IPS-15b (cell line): ENCODE results near the gene TGDS.
A peak's percentile ranks its signal among the peaks of the same experiment; 100 is the strongest.

Experiments used
- H3K27me3 ChIP-seq: one replicate; pipeline ENCODE4 v1.6.1; 2013; ENCODE audit warnings: low read length; ENCODE audit not compliant: control insufficient read depth, insufficient read depth
- H3K36me3 ChIP-seq: one replicate; pipeline ENCODE4 v1.6.1; 2013; ENCODE audit warnings: low read length; ENCODE audit not compliant: control insufficient read depth, insufficient read depth
- H3K4me1 ChIP-seq: one replicate; pipeline ENCODE4 v1.6.1; 2013; ENCODE audit warnings: mild to moderate bottlenecking, low read length; ENCODE audit not compliant: control insufficient read depth, insufficient read depth
- H3K4me3 ChIP-seq: one replicate; pipeline ENCODE4 v1.5.1; 2013; ENCODE audit warnings: low read depth, low read length
- H3K9ac ChIP-seq: one replicate; pipeline ENCODE4 v1.6.1; 2013; ENCODE audit warnings: low read depth, mild to moderate bottlenecking, low read length
- H3K9me3 ChIP-seq: one replicate; pipeline ENCODE4 v1.6.1; 2013; ENCODE audit warnings: mild to moderate bottlenecking, low read length; ENCODE audit not compliant: control insufficient read depth, insufficient read depth

TGDS gene

DNA sequence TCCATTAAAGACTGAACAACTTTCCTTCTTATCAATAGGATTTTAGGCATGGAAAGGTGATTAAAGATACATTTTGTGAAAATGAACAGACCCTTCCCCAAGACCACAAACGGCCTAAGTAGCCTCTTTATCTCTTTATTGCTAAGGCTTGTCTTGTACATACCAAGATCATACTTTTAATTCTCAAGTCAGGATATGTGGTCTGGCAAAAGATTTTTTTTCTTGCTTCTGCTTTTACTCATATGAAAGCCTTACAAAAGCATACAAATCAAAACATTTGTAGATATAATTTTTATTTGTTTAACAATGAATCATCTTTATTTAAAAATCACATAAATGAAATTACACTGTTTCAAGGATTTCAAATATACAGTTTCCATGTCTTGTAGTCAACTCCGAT lies 35.8 kb downstream of the TGDS start:
- no peaks in the 10 kb centered on the region for H3K36me3 ChIP-seq
- no peaks in the 10 kb centered on the region for H3K4me1 ChIP-seq
- H3K9me3 ChIP-seq = no peaks in the 10 kb centered on the region
- no peak overlapping the region for H3K9ac ChIP-seq
- no peaks in the 10 kb centered on the region for H3K27me3 ChIP-seq
- no peak overlapping the region for H3K4me3 ChIP-seq

DNA sequence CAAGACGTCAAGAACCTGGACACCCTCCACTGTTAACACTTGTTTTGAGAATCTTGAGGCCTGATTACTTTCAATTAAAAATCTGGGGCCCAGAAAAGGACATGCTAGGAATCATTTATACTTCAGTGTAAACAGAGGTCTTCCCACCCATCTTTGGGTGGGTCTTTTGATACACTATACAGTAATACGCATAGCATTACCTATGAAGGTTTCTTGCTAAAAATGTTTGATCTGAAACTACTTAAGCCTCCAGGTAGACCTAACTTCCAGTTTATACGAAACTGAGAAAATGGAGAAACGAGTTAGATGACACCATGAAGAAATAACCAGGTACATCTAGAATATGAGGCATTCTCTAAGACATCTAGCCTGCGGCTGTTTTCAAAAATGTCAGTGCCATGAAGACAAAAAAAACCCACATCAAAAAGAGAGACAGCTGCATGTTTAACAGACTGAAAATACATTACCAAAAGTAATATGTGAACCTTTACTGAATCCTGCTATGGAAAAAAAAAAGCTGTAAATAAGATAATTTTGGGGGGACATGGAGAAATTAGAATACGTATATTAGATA lies 36.6 kb downstream of the TGDS start:
- H3K36me3 ChIP-seq = no peaks in the 10 kb centered on the region
- H3K9me3 ChIP-seq = no peaks in the 10 kb centered on the region
- H3K4me3 ChIP-seq = no peak overlapping the region
- no peaks in the 10 kb centered on the region for H3K4me1 ChIP-seq
- H3K27me3 ChIP-seq = no peaks in the 10 kb centered on the region
- no peak overlapping the region for H3K9ac ChIP-seq

DNA sequence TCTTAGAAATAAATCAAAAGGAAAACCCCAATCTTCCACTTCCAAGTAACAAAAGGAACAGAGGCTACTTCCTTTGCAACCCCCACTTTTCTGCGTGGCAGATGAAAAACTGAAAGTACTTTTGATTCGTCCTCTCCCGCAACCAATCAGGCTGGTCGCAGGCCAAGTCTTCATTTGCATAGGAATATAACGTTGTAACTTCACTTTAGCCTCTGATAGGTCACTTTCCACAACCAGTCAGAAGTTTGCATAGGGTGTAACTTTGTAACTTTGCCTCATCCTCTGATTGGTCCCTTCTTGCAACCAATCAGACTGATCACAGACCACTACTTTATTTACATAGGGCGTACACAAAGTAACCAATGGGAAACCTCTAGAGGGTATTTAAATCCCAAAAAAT lies 37.2 kb downstream of the TGDS start:
- H3K36me3 ChIP-seq = no peaks in the 10 kb centered on the region
- no peaks in the 10 kb centered on the region for H3K4me1 ChIP-seq
- no peak overlapping the region for H3K9ac ChIP-seq
- no peaks in the 10 kb centered on the region for H3K9me3 ChIP-seq
- no peaks in the 10 kb centered on the region for H3K27me3 ChIP-seq
- H3K4me3 ChIP-seq = no peak overlapping the region

DNA sequence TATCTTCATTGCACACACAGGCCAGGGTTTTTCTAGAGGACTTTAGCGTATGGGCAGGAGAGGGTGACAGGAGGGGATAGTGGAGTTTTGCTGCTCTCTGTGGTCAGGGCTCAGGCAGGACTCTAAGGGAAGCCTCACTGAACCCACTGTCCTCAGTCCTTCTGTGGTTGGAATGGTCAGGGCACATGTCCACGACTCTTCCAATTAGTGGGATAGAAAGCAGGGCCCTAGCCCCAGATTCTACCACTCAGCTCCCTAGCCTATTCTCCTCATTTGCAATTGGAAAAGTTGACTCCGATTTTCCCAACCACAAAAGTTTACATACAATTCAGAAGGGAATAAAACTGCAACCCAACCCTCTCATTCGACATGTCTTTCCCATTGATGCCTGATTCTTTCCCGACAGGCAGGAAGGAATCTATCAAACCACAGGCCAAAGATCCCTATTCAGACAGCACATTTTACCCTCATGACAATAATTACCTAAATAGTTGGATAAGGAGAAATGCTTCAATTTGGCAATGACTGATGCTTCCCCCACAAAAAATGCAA lies 38.2 kb downstream of the TGDS start:
- no peak overlapping the region for H3K4me3 ChIP-seq
- H3K9ac ChIP-seq = no peak overlapping the region
- no peaks in the 10 kb centered on the region for H3K9me3 ChIP-seq
- H3K4me1 ChIP-seq = no peaks in the 10 kb centered on the region
- H3K36me3 ChIP-seq = no peaks in the 10 kb centered on the region
- H3K27me3 ChIP-seq = no peaks in the 10 kb centered on the region

DNA sequence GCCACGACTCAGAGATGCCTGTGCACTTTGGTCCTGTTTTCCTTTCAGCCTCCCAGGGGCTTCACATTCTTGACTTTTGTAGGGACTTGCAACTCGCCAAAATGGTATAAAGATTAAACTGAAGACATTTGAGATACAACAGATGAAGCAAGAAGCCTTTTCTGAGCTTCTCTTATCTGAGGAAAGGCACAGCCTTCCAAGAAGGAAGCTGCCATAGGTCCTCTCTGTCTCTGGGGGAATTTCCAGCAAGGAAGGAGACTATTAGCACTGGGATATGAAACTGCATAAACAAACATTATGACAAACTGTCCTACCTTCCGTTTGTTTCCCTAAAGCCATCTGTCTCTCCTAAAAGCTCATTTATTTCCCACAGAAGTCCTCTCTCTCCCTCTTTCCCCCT lies 39.3 kb downstream of the TGDS start:
- no peaks in the 10 kb centered on the region for H3K4me1 ChIP-seq
- no peak overlapping the region for H3K9ac ChIP-seq
- H3K27me3 ChIP-seq = no peaks in the 10 kb centered on the region
- no peaks in the 10 kb centered on the region for H3K9me3 ChIP-seq
- H3K36me3 ChIP-seq = no peaks in the 10 kb centered on the region
- H3K4me3 ChIP-seq = no peak overlapping the region

DNA sequence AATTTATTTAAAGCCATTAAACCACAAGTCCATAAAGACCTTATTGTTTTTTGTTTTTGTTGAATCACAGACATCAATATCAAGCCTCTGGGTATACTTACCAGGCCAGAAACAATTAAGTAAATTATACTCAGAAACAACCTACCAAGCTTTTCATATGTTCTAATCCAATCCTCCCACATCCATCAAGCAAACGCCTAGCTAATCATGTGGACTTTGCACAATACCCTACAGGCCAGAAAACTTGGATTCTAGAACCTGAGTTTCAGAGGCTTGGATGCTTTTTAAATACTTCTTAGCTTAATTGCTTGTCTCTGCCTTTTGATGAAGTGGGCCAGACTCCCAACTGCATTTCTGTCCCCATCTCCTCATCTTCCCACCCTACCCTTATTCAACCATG lies 39.9 kb downstream of the TGDS start:
- Histone ChIP-seq H3K9ac (no peak overlapping the region), H3K4me3 (no peak overlapping the region), H3K36me3 (no peaks in the 10 kb centered on the region), H3K27me3 (peaks cover under 1% of the 10 kb centered on the region), H3K9me3 (no peaks in the 10 kb centered on the region), H3K4me1 (no peaks in the 10 kb centered on the region)

DNA sequence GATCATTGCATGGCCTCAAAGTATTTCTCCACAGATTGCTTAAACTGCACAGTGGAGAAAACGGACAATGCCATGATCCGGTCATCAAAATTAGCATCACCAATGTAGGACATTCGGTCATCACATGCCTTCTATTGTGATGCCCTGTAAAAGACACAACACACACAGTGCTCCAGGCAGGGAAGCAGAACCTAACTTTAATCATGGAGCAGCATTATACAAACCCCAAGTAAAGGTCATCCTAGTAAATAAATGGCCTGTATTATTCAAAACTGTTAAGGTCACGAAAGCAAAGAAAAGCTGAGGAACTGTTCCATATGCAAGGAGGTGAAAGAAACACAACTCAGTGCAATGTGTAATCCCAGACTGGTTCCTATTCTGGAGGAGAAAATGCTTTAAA lies 42.2 kb downstream of the TGDS start:
- Histone ChIP-seq H3K27me3 (peaks cover 2% of the 10 kb centered on the region), H3K9ac (no peak overlapping the region), H3K36me3 (no peaks in the 10 kb centered on the region), H3K9me3 (no peaks in the 10 kb centered on the region), H3K4me1 (no peaks in the 10 kb centered on the region), H3K4me3 (no peak overlapping the region)

DNA sequence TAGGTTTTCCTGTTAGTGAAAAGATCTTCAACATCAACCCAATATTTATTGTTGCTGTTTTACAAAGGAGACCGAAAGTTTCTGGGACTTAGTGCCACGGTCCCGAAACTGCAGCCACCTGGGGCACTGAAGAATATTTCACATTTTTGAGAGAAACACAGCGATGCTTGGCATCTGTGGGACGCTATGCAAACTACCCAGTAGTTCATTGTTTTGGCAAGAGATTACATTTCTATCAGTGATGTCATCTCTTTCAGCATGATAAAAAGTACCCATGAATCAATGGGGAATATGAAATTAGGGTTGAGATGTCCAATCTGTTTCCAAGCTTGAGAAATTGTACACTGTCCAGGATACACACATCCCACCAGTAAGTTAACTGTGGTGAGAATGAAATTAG lies 43.9 kb downstream of the TGDS start:
- H3K4me3 ChIP-seq = no peak overlapping the region

DNA sequence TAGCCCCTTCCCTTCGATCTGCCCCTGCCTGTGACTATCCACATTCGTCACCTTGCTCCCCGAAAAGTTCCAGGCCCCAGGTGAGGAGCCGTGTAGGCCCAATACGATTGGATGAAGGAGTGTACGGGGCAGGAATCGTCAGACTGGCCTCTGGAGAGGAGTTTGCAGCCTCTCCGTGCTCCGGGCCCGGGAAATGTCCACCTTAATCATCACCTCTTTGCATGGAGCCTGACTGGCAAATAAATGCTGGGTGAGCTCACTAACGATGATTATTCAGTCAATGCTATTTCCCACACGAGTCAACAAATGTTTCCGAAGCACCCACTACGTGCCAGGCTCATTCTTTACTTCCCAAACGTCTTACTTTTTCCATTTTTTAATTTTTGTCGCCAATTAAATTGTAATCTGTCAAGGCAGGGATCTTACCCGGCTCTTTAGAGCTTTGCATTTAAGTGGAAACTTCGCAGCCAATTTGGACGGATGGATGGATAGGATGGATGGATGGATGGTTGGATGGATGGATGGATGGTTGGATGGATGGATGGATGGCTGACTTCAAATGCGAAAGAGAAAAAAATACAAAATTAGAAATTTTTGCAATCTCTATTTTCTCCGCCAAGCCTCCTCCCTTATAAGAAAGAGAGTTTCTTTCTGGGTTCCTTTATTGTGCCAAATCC lies 45.8 kb downstream of the TGDS start:
- Histone ChIP-seq H3K9ac (peak overlapping the region; percentile 71), H3K9me3 (no peaks in the 10 kb centered on the region)

More for the DNA sequence above, 43.9 kb downstream of the TGDS start:
- no peaks in the 10 kb centered on the region for H3K9me3 ChIP-seq
- H3K36me3 ChIP-seq = no peaks in the 10 kb centered on the region
- H3K27me3 ChIP-seq = peaks cover 2% of the 10 kb centered on the region
- H3K9ac ChIP-seq = no peak overlapping the region
- H3K4me1 ChIP-seq = peaks cover 4% of the 10 kb centered on the region

DNA sequence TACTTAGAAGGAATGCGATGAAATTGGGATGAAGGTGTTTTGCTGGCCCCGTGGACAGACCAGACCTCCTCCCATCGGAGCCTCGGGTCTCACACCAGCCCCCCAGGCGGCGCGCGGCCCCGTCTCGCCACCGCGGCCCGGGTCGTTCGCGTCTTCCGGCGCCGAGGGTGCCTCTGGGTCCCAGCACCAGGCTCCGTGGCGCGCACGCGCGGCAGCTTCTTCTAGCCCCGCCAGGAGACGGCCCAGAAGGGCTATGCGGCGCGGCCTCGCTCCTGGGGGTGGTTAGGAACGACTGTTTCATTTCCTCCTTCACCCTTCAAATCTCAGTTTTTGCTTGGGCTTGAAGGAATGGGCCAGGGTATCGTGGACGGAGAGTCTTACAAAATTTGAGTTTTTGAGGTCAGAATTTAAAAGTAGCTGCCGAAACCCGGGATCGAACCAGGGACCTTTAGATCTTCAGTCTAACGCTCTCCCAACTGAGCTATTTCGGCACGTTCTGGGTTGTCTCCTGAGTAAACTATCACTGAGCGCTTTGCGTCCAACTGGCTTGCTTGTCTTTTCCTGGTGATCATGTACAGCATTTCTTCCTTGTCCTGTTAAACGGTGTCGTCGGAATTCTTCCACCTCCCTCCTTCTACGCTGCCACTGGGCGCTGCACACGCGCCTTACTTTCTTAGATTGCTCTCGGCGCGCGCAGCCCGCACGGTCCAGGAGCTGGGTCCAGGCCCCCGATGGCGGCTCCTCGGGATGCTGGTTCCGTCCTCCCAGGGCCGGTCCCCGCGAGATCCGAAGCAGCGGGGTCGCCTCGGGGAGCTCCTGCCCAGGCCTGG lies 46.5 kb downstream of the TGDS start:
- Histone ChIP-seq H3K4me3 (peak overlapping the region; percentile 72), H3K9ac (peak overlapping the region; percentile 71), H3K9me3 (no peaks in the 10 kb centered on the region), H3K36me3 (no peaks in the 10 kb centered on the region), H3K4me1 (peaks cover 14% of the 10 kb centered on the region), H3K27me3 (peaks cover 2% of the 10 kb centered on the region)

More for the DNA sequence above, 45.8 kb downstream of the TGDS start:
- Histone ChIP-seq H3K36me3 (no peaks in the 10 kb centered on the region), H3K4me3 (peak overlapping the region; percentile 72), H3K27me3 (peaks cover 2% of the 10 kb centered on the region), H3K4me1 (peaks cover 14% of the 10 kb centered on the region)

DNA sequence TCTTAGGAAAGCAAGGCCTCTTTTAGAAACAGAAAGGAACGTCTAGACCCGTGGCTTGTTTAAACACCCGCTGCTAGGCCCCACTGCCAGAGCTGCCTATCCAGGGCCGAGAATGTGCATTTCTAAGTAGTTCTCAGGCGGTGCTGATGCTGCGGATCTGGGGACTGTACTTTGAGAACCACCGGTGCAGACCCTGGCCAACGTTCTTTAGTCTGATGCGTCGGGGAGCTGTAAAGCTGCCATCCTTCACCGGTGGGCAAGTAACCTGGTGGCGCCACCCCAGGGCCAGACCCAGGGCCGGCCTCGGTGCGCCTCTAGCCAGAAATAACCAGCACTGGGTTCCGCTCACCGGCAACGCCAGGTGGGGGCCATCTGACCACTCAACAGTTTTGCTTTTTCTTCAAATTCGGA lies 47.1 kb downstream of the TGDS start:
- peaks cover 14% of the 10 kb centered on the region for H3K4me1 ChIP-seq
- no peaks in the 10 kb centered on the region for H3K9me3 ChIP-seq
- H3K36me3 ChIP-seq = no peaks in the 10 kb centered on the region
- H3K9ac ChIP-seq = peak overlapping the region; percentile 66
- H3K4me3 ChIP-seq = peak overlapping the region; percentile 72
- peaks cover 2% of the 10 kb centered on the region for H3K27me3 ChIP-seq
